AG09309 (cell line): ENCODE results near the gene CST7.
"Not testable (repeated sequence)": the region's sequence is repeated elsewhere in the genome, so short reads cannot be mapped to it uniquely, and the experiment has no call there.

Experiments
- DNase-seq: peaks from one replicate; pipeline ENCODE4 v3.0.0-alpha.2; 2010; ENCODE audit warnings: low read depth
- H3K4me3 ChIP-seq: 2 replicates; pipeline ENCODE4 v1.5.1; 2011; ENCODE audit warnings: mild to moderate bottlenecking, low read depth, low read length, moderate library complexity; ENCODE audit not compliant: control insufficient read depth
- TF ChIP-seq, protein P1 (sequence below): IDR thresholded peaks from 2 replicates; pipeline ENCODE4 v1.5.1; 2011; ENCODE audit warnings: mild to moderate bottlenecking, low read depth, low read length, inconsistent platforms; ENCODE audit not compliant: insufficient read depth, control insufficient read depth; ENCODE audit errors: missing control alignments

Gene CST7

GRCh38 chr20:24930724-24931688 is 18.1 kb upstream of the CST7 start:
- TF ChIP-seq, protein P1, sequence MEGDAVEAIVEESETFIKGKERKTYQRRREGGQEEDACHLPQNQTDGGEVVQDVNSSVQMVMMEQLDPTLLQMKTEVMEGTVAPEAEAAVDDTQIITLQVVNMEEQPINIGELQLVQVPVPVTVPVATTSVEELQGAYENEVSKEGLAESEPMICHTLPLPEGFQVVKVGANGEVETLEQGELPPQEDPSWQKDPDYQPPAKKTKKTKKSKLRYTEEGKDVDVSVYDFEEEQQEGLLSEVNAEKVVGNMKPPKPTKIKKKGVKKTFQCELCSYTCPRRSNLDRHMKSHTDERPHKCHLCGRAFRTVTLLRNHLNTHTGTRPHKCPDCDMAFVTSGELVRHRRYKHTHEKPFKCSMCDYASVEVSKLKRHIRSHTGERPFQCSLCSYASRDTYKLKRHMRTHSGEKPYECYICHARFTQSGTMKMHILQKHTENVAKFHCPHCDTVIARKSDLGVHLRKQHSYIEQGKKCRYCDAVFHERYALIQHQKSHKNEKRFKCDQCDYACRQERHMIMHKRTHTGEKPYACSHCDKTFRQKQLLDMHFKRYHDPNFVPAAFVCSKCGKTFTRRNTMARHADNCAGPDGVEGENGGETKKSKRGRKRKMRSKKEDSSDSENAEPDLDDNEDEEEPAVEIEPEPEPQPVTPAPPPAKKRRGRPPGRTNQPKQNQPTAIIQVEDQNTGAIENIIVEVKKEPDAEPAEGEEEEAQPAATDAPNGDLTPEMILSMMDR, result peak; percentile 41
- DNase-seq, H3K4me3 ChIP-seq: not testable (repeated sequence)

DNA sequence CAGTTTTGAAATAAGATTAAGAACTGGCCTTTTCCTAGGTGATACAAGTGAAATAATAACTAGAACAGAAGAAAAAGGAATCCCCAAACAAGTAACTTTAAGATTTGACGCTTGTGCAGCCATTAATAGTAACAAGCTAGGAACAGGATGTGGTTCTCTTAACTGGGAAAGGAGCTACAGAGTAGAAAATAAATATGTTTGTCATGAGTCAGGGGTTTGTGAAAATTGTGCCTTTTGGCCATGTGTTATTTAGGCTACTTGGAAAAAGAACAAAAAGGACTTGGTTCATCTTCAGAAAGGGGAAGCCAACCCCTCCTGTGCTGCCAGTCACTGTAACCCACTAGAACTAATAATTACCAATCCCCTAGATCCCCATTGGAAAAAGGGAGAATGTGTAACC is 17.2 kb upstream of the CST7 start:
- DNase-seq, H3K4me3 ChIP-seq: not testable (repeated sequence)

DNA sequence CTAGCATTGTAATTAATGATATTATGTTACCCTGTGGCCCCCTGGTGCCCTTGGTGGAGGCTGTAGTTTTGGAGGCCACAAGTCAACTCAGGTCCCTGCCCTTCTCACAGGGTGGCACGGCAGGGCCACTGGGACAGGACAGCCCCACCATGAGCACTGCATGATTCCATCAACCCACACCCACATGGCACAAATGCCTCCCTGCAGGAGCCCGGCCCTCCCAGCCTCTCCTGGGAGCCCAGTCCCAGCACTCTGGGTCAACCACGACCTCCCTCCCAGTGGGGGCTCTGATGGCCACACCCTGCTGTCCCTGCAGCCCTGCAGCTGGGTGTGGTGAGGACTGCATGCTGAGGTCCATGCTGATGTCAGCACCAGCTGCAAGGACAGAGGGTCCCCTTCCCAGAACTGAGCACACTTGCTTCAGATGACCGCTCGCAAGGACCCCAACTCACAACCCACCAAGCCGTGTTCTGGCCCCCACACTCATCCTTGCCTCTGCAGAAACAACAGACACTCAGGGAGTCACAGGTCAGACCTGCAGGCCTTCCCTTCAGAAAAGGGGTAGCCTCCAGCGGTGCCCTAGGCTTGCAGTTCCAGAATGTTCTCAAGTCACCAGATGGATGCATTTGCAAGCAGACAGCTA is 15.7 kb upstream of the CST7 start:
- DNase-seq, result no peak
- TF ChIP-seq, protein P1, result no peak
- no peak overlapping the region for H3K4me3 ChIP-seq

GRCh38 chr20:24934101-24934661 is 14.9 kb upstream of the CST7 start:
- no peak for DNase-seq
- H3K4me3 ChIP-seq, result no peak overlapping the region
- TF ChIP-seq, protein P1, result no peak

DNA sequence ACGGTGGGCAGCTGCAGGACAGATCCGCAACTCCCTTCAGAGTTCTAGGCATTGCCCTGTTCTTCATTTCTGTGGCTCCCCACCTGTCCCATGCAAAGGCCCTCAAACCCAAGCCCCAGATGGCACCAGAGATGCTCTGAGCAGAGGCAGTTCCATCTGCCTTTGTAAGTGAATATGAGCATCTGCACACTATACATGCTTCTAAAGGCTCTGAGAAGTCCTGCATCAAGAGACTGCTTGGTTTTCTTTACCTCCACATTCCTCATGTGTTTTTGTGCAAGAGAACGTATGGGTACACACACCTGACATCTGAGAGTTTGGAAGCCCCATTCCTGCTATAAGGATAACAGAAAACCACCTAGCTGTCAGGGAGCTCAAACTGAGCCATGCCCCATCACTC is 14.4 kb upstream of the CST7 start:
- TF ChIP-seq, protein P1, result no peak
- H3K4me3 ChIP-seq, result no peak overlapping the region
- DNase-seq, result no peak

DNA sequence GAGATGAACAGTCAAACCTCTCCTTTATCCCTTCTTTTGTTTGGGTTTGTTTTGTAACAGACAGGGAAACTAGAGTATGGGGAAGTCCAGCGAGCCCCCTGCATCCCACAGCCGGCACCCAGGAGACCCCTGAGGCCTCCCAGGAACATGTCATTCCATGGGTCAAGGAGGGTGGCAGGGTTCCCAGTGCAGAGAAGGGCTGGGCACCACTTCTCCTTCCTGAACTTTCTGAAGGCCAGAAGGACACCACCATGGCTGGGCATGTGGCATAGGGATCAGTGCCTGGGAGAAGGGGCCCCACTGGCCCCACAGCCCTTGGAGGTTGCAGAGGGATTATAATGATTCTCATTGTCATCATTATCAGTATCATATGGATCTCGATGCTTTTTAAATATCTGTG is 13.9 kb upstream of the CST7 start:
- H3K4me3 ChIP-seq, result no peak overlapping the region
- TF ChIP-seq, protein P1, result no peak
- no peak for DNase-seq
